Measurements from ENCODE around the gene ZNF91.
"Not testable (repeated sequence)": the region's sequence is repeated elsewhere in the genome, so short reads cannot be mapped to it uniquely, and the experiment has no call there.

The ZNF91 gene

GRCh38 chr19:23399443-23399842 is 4.2 kb upstream of the ZNF91 start:
- in situ Hi-C loops (cut with MboI; ENCODE audit: low sequenced_read_pairs), result no loop called here

- in situ Hi-C loops (cut with MboI; ENCODE audit: low sequenced_read_pairs), result not testable (repeated sequence)
Measured at GRCh38 chr19:23395722-23396117, 449 bp upstream of the ZNF91 start.

- in situ Hi-C loops (cut with MboI; ENCODE audit: low sequenced_read_pairs), result no loop called here
Measured at GRCh38 chr19:23394511-23394910, 760 bp downstream of the ZNF91 start.

GRCh38 chr19:23393121-23393520 is 2.1 kb downstream of the ZNF91 start:
- in situ Hi-C loops (cut with MboI; ENCODE audit: low sequenced_read_pairs), result no loop called here

GRCh38 chr19:23391236-23391635 is 4.0 kb downstream of the ZNF91 start:
- in situ Hi-C loops (cut with MboI; ENCODE audit: low sequenced_read_pairs), result no loop called here

- in situ Hi-C loops (cut with MboI; ENCODE audit: low sequenced_read_pairs), result no loop called here
Measured at GRCh38 chr19:23385404-23385803, 9.9 kb downstream of the ZNF91 start.

- in situ Hi-C loops (cut with MboI; ENCODE audit: low sequenced_read_pairs), result no loop called here
Measured at GRCh38 chr19:23384858-23385257, 10.4 kb downstream of the ZNF91 start.

GRCh38 chr19:23384166-23384565 is 11.1 kb downstream of the ZNF91 start:
- in situ Hi-C loops (cut with MboI; ENCODE audit: low sequenced_read_pairs), result no loop called here

GRCh38 chr19:23382955-23383354 is 12.3 kb downstream of the ZNF91 start:
- in situ Hi-C loops (cut with MboI; ENCODE audit: low sequenced_read_pairs), result no loop called here

GRCh38 chr19:23381114-23381513 is 14.2 kb downstream of the ZNF91 start:
- in situ Hi-C loops (cut with MboI; ENCODE audit: low sequenced_read_pairs), result no loop called here

- in situ Hi-C loops (cut with MboI; ENCODE audit: low sequenced_read_pairs), result not testable (repeated sequence)
Measured at GRCh38 chr19:23379671-23380070, 15.6 kb downstream of the ZNF91 start.

- in situ Hi-C loops (cut with MboI; ENCODE audit: low sequenced_read_pairs), result no loop called here
Measured at GRCh38 chr19:23378948-23379347, 16.3 kb downstream of the ZNF91 start.

GRCh38 chr19:23377276-23377675 is 18.0 kb downstream of the ZNF91 start:
- in situ Hi-C loops (cut with MboI; ENCODE audit: low sequenced_read_pairs), result no loop called here

- in situ Hi-C loops (cut with MboI; ENCODE audit: low sequenced_read_pairs), result no loop called here
Measured at GRCh38 chr19:23366437-23366836, 28.8 kb downstream of the ZNF91 start.

GRCh38 chr19:23366031-23366430 is 29.2 kb downstream of the ZNF91 start:
- in situ Hi-C loops (cut with MboI; ENCODE audit: low sequenced_read_pairs), result not testable (repeated sequence)

GRCh38 chr19:23365222-23365621 is 30.0 kb downstream of the ZNF91 start:
- in situ Hi-C loops (cut with MboI; ENCODE audit: low sequenced_read_pairs), result no loop called here

- in situ Hi-C loops (cut with MboI; ENCODE audit: low sequenced_read_pairs), result not testable (repeated sequence)
Measured at GRCh38 chr19:23361843-23362242, 33.4 kb downstream of the ZNF91 start.

GRCh38 chr19:23351806-23352205 is 43.5 kb downstream of the ZNF91 start:
- in situ Hi-C loops (cut with MboI; ENCODE audit: low sequenced_read_pairs), result no loop called here

GRCh38 chr19:23346696-23347095 is 48.6 kb downstream of the ZNF91 start:
- in situ Hi-C loops (cut with MboI; ENCODE audit: low sequenced_read_pairs), result no loop called here

- in situ Hi-C loops (cut with MboI; ENCODE audit: low sequenced_read_pairs), result no loop called here
Measured at GRCh38 chr19:23345838-23346237, 49.4 kb downstream of the ZNF91 start.

GRCh38 chr19:23343434-23344010 is 51.7 kb downstream of the ZNF91 start:
- in situ Hi-C loops (cut with MboI; ENCODE audit: low sequenced_read_pairs), result no loop called here

GRCh38 chr19:23328211-23328610 is 67.1 kb downstream of the ZNF91 start:
- in situ Hi-C loops (cut with MboI; ENCODE audit: low sequenced_read_pairs), result no loop called here

GRCh38 chr19:23321953-23322549 is 73.2 kb downstream of the ZNF91 start:
- in situ Hi-C loops (cut with MboI; ENCODE audit: low sequenced_read_pairs), result no loop called here

Data from HL-60/S4 treated with retinoic acid at 250 ng/mL for 4 days and 3 days (cell line).